T-helper 2 cell treated with Interferon-gamma antibody and Interleukin-4, amounts not matched to agents 100 ng/mL and 5 ng/mL, for 36 hours (primary cell): ENCODE data around the gene STPG2. TPM values are rescaled to one million over a fixed set of nuclear protein-coding genes. Genes with fewer than 3 reads are reported as not detected.

Source experiments
- intact Hi-C: fragments of 100-400 bp; cut with micrococcal nuclease; formaldehyde crosslinking; loops from one replicate; pipeline ENCODE4 v1.15.1; 2023
- total RNA-seq: library from RNA; stranded (reverse); gene quantifications from 2 replicates; pipeline ENCODE4 v1.2.3, GENCODE V29; 2022

Gene STPG2
- total RNA-seq = not detected in 2 replicates

DNA sequence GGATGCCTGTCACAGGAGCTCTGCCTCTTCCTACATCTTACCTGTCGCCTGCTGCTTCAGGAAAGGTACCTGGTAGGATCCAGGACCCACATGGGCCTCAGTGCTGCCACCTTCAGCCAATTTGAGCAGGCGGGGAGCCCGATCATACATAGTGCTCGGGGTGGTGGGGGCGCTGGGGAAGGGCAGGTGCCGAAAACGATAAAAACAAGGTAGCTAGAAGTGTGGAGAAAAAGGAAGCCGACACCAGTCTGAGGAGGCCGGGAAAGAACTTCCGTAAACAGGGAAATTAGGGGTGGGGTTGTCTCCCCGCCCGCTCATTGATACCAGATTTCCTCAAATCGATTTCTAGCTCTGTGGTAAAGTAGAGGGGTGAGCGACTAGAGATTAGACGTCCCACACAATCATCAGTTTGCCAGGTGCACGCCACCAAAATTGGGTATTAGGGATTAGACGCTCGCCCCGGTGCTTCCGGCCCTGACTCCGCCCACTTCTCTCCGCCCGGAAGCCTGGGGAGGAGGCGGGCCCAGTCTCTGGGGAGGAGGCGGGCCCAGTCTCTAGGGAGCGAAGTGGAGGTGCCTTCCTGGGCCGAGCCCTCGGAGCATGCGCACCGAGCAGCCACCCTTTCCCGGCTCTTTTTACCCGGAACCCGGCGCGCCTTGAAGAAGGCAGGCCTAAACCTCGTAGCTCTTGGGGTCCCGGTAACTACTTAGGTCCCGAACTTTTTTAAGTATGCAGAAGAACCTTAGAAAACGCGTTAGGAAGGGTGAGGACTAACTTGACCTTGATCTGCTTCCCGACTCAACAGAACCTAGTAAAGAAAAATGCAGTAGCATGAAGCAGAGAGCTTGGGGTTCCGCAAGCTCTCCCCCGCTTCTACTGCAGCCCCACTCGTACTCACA, at the start of gene STPG2:
Gene STPG2, minus strand, starts transcription at position 476 of the 899 bp plus-strand sequence.
- intact Hi-C loops = loop anchor here (1.0 to 10.0 kb wide), 11 partner anchors 117 to 1807 kb away; partner anchors contain the start of genes ADH5, DAPP1, H2AZ1 and LAMTOR3

DNA sequence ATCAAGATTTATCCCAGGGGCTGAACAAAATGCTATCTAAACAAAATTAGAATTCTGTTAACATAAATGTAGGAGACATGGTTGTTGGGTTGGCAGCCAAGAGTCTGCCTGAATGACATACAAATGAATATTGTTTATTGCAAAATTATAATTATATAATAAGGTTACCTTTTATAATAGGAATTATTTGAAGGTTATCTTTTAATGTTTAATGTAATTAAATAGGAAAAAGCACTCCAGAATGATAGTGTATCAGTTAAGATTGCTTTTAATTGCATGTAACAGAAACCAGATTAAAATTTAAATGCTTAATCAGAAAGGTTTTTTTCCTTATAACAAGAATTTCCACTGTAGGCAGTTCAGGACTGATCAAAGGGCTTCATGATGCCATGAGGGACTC, 42.0 kb upstream of the STPG2 start:
- intact Hi-C loops = no loop called here

GRCh38 chr4:98181809-98182208, 38.5 kb upstream of the STPG2 start:
- intact Hi-C loops = no loop called here

- intact Hi-C loops = no loop called here
Measured at GRCh38 chr4:98179951-98180350, 36.7 kb upstream of the STPG2 start.

DNA sequence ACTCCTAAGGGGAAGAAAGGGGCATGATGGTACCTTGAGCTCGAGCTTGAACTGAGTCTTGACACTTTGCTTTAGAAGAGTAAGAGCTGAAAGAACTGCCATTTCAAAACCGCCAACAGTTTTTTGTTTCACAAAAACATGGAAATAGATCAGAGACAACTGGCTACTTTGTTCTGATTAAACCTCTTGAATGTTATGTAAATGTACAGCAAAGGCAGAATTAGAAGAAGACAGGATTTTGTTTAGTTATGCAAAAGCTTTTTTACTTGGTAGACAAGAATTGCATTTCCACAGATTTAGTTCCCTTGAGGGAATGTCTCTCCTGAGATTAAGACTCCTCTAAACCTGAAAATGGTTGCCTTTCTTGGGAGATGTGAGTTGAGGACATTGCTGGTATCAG, 33.3 kb upstream of the STPG2 start:
- intact Hi-C loops = no loop called here

DNA sequence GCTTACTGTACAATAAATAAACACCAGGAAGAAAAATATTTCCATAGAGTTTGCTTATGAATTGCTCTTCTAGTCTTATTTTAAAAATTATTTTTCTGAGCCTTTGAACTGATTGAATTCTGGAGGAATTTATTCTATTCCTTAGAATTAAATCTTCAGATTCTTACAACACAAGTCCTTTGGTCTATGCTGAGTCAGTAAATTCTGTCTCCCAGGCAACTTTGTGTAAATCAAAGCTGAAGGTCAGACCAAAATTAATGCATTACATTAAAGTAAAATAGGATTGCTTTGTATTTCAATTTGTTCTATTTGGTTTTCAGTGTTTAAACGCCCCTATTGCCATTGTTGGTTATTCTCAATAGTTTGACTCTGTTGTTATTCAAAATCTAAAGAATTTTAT, 26.8 kb upstream of the STPG2 start:
- intact Hi-C loops = no loop called here

DNA sequence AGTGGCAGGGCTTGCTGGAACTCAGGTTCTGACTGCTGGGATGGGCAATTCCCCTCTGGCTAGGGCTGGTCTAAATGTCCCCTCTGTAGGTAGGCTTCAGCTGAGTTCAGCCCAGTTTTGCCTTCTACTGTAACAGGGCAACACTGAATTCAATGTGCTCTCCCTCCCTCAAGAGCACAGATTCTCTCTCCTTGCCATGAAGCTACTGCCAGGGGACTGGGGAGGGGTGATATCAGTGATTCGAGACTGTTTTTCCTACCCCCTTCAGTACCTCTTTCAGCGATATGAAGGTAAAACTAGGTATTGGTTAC, 23.4 kb upstream of the STPG2 start:
- intact Hi-C loops = no loop called here

GRCh38 chr4:98166025-98166730, 22.9 kb upstream of the STPG2 start:
- intact Hi-C loops = no loop called here

GRCh38 chr4:98162696-98163095, 19.4 kb upstream of the STPG2 start:
- intact Hi-C loops = no loop called here

DNA sequence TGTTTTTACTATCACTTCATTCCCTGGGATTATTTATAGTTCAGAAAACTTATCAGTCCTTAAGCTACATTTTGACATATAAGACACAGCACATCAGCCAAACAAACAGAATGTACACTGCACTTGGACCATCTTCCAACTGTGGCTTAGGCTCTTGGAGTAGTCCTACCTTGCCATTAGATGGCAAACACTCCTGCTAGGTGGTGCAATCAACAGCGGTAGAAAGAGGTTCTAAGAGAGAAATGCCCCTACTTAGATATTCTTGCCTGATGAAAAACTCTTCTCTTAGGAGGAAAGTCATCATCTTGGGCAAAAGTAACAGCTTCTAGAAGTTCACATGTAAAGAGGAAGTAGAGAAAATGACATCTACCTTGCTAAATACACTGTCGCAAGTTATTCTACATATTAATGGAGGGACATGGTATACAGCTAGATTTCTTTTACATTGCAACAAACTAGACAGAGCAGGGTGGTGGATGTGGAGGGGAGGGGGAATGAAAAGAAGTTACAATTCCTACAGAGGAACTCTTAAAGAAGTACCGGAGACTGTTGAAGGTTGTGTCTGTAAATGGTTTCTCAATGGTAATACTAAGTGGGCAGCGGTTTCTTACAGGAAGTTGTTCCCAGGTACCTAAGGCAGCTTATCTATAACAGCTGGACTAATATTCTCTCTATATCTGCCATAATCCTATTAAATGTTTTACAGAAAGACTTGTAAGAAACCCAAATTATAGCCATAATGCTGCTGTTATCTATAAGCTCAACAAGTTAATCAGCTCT, 8.1 kb upstream of the STPG2 start:
- intact Hi-C loops = loop anchor here (2.0 to 5.0 kb wide), 2 partner anchors 906 to 1253 kb away; no protein-coding TSS in a partner anchor

DNA sequence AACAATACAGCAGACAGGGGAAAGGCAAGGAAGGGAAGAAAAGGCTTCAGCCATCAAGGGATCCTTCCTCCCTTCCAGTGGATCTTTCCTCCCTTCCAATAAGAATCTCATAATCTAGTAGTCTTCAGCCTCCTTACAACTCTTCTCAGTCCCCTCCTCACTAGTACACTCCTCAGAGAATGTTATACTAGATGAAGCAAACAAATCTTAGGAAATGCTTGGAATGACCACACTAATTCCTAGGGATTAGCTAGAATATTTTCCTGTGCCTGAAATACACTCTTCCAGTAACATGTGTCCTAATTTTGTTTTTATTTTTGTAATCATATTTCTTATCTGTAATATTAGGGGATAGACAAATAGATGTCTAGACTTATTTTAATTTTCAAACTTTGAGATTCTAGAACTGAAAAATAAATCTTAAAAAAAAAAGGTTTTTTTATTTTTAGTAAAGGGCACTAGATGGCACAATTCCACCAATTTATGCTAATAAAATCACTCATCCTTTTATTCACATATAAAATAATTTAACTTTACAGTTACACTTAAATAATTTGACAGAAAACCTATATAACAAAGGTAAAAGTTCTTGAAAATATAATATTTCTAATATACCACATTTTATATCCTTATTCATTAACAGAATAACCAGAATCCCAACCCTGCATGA, 7.0 kb upstream of the STPG2 start:
- intact Hi-C loops = loop anchor here (2.0 to 5.0 kb wide), 2 partner anchors 907 to 1255 kb away; no protein-coding TSS in a partner anchor

DNA sequence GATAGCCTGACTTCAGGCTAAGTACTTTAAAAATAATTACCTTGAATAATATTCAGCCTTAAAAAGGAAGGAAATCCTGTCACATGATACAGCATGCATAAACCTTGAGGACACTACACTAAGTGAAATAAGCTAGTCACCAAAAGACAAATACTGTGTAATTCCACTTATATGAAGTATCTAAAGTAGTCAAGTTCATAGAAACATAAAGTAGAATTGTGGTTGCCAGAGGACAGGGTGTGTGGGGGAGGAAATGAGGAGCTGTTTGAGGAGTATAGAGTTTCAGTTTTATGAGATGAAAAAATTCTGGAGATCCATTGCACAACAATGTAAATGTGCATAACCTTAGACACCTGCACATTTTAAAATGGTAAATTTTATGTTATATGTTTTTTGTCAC, 5.6 kb upstream of the STPG2 start:
- intact Hi-C loops = loop anchor here (10.0 kb wide), 2 partner anchors 1666 to 1746 kb away; partner anchors contain the start of genes DAPP1 and LAMTOR3

DNA sequence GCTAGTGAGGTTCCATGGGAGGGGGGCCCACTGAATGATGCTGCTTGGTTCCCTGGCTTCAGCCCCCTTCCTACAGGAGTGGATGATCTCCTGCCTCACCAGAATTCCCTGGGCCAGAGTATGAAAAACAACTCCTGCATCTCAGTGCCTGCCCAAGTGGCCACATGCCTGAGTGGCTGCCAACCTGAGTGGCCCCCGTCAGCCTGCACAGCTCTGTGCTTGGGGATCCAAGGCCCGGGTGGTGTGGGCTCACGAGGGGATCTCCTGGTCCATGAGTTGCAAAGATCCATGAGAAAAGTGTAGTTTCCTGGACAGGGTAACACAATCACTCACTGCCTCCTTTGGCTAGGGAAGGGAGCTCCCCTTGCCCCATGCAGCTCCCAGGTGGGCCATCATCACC, 17.1 kb downstream of the STPG2 start:
- intact Hi-C loops = no loop called here

DNA sequence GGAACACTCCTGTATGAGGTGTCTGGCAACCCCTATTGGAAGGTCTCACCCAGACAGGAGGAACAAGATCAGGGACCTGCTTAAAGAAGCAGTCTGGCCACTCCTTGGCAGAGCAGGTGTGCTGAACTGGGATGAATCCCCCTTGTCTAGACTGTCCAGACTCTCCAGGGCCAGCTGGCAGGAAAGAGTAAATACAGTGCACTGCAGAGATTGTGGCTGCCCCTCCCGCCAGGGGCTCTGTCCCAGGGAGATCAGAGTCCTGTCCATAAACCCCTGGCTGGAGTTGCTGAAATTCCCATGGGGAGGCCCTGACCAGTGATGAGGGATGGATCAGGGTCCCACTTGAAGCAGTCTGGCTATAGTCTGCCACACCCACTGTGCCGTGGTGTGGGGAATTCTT, 17.7 kb downstream of the STPG2 start:
- intact Hi-C loops = no loop called here

DNA sequence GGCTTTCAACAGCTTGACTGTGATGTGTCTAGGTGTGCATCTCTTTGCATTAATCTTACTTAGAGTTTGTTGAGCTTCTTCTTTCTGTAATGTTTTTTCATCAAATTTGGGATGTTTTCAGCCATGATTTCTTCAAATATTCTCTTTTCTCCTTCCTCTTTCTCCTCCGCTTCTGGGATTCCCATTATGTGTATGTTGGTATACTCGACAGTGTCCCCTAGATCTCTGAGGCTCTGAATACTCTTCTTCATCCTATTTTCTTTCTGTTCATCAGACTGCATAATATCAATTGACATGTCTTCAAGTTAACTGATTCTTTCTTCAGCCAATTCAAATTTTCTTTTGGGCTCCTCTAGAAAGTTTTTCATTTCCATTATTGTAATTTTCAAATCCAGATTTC, 25.9 kb downstream of the STPG2 start:
- intact Hi-C loops = no loop called here

- intact Hi-C loops = no loop called here
Measured at GRCh38 chr4:98113012-98113411, 30.3 kb downstream of the STPG2 start.

DNA sequence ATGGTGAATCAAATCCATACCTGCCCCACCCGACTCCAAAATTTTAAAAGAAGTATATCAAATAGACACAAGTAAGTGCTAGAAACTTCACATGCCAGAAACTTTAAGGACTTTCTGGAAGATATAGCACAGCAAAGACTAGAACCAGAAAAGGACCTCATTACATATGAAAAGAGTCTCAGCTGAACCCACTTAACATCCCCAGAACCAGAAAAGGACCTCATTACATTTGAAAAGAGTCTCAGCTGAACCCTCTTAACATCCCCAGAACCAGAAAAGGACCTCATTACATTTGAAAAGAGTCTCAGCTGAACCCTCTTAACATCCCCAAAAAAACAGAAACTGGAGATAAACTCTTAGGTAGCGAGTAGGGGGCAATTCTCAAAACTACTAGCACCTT, 32.3 kb downstream of the STPG2 start:
- intact Hi-C loops = no loop called here

DNA sequence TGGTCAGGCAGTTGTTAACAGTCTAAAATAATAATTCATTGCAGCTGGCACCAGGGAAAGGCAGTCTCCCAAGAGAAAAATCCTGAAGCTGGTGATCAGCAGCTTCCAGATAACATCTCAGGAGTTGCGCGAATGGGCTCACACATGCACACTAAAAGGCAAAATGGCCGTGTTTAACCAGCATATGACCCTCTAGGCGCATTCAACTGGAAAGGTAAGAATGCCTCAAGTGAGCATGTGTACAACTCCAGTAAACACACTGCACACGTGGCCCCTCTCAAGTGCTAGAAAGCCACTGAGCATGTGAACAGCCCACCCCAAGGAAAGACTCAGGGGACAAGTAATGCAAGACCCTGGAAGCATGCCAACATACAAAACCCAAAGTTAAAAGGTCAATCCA, 33.1 kb downstream of the STPG2 start:
- intact Hi-C loops = no loop called here

DNA sequence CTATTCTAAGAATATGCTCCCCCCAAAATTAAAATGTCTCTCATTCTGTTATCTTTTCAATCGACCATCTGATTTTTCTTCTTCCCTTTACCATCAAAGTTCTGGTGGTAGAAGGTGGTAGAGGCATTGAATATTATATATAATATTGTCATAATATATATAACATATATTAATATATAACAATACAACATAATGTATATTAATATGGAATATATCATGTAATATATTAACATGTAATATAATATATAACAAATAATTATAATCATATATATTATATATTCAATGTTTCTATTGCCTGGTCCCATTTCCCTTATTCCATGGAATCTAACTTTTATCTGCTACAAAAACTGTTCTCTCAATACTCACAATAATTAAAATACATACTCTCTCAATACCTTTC, 40.6 kb downstream of the STPG2 start:
- intact Hi-C loops = no loop called here

GRCh38 chr4:98101988-98102387, 41.3 kb downstream of the STPG2 start:
- intact Hi-C loops = no loop called here

GRCh38 chr4:98098764-98099163, 44.5 kb downstream of the STPG2 start:
- intact Hi-C loops = no loop called here
